GM12873 (cell line): ENCODE results near the gene RAI14.

Experiments used
- CTCF ChIP-seq: IDR thresholded peaks from 2 replicates; pipeline ENCODE4 v1.5.1; 2012; ENCODE audit warnings: low read depth, mild to moderate bottlenecking, moderate library complexity, low read length, control low read depth; ENCODE audit not compliant: insufficient read depth; ENCODE audit errors: missing control alignments

Gene RAI14

GRCh38 chr5:34838785-34839714 lies 182.9 kb downstream of the RAI14 start, which contains the start of gene TTC23L:
TTC23L (plus strand) TSS chr5:34839164; CDS start chr5:34840672, 1,508 bp downstream.
- no peak for TF ChIP-seq CTCF

- no peak for TF ChIP-seq CTCF
Observed at GRCh38 chr5:34841816-34842215, 185.7 kb downstream of the RAI14 start.

GRCh38 chr5:34842554-34842953 lies 186.4 kb downstream of the RAI14 start:
- no peak for TF ChIP-seq CTCF

- TF ChIP-seq CTCF = no peak
Observed at GRCh38 chr5:34843497-34843896, 187.4 kb downstream of the RAI14 start.

- no peak for TF ChIP-seq CTCF
Observed at GRCh38 chr5:34844106-34844505, 188.0 kb downstream of the RAI14 start.

- no peak for TF ChIP-seq CTCF
Observed at GRCh38 chr5:34844999-34845398, 188.9 kb downstream of the RAI14 start.

- TF ChIP-seq CTCF = no peak
Observed at GRCh38 chr5:34847056-34847455, 190.9 kb downstream of the RAI14 start.
